Ishikawa (cell line): ENCODE measurements around the gene ALKBH3.

ENCODE experiments used
- CEBPB ChIP-seq: IDR thresholded peaks from 2 replicates; pipeline ENCODE4 v1.6.1; 2012
- CREB1 ChIP-seq: IDR thresholded peaks from 2 replicates; pipeline ENCODE4 v1.6.1; 2012; ENCODE audit warnings: low read depth
- EGR1 ChIP-seq: IDR thresholded peaks from 2 replicates; pipeline ENCODE4 v1.6.1; 2012
- EP300 ChIP-seq: IDR thresholded peaks from 2 replicates; pipeline ENCODE4 v1.6.1; 2012; ENCODE audit warnings: borderline replicate concordance
- YY1 ChIP-seq: IDR thresholded peaks from 2 replicates; pipeline ENCODE4 v1.6.1; 2012; ENCODE audit warnings: low read depth
- TF ChIP-seq, protein P1 (sequence below): IDR thresholded peaks from 2 replicates; pipeline ENCODE4 v1.6.1; 2012

DNA sequence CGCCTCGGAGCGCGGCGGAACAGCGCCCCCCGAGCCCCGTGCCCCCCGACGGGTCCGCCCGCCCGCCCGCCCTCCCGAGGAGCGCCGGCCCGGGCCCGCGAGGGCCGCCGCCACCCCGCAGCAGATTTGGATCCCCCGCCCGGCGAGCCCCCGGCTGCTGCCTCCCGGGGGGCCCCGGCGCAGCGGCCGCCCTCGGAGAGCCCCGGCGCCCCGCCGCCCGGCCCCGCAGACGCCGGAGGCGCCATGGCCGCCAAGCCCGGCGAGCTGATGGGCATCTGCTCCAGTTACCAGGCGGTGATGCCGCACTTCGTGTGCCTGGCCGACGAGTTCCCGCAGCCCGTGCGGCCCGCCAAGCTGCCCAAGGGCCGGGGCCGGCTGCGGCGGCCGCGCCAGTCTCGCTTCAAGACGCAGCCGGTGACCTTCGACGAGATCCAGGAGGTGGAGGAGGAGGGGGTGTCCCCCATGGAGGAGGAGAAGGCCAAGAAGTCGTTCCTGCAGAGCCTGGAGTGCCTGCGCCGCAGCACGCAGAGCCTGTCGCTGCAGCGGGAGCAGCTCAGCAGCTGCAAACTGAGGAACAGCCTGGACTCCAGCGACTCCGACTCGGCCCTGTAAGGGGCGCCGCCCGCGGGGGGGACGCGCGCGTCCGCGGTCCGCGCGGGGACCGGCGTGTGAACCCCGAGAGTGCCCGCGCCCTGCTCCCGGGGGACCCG lies 62.2 kb downstream of the ALKBH3 start:
- TF ChIP-seq YY1 (no peak), CEBPB (no peak), EGR1 (no peak), EP300 (no peak), CREB1 (no peak)
- TF ChIP-seq, protein P1, sequence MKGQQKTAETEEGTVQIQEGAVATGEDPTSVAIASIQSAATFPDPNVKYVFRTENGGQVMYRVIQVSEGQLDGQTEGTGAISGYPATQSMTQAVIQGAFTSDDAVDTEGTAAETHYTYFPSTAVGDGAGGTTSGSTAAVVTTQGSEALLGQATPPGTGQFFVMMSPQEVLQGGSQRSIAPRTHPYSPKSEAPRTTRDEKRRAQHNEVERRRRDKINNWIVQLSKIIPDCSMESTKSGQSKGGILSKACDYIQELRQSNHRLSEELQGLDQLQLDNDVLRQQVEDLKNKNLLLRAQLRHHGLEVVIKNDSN = no peak
